Right lobe of liver (tissue), 6 donors: Measurements from ENCODE around the gene ART4. TPM values are rescaled to one million over a fixed set of nuclear protein-coding genes. Genes with fewer than 3 reads are reported as not detected.

Source experiments
- ATAC-seq, 4 donors: fragments of 200-7000 bp; cut with Tn5 transposase; one replicate each; pipeline ENCODE4 v1.9.1; 2020; ENCODE audit warnings: mild to moderate bottlenecking in 4 of 4, moderate library complexity in 4 of 4
- DNase-seq, 3 donors: peaks; one replicate each; pipeline ENCODE4 v3.0.0-alpha.2; 2020
- H3K27ac ChIP-seq, 3 donors: fragments of 200-600 bp; one replicate each; pipeline ENCODE4 v1.8.0; 2022
- H3K27me3 ChIP-seq, 2 donors: fragments of 200-600 bp; one replicate each; pipeline ENCODE4 v1.8.0; 2022
- H3K36me3 ChIP-seq, 4 donors: fragments of 200-600 bp; sonication (generic) in 1 of 4; one replicate each; pipeline versions ENCODE4 v1.5.1 to v1.8.0; 2017 to 2022; ENCODE audit warnings: control low read depth in 1 of 4
- H3K4me1 ChIP-seq, 4 donors: fragments of 200-600 bp; sonication (generic) in 1 of 4; one replicate each; pipeline versions ENCODE4 v1.5.1 to v1.8.0; 2017 to 2022; ENCODE audit warnings: control low read depth in 1 of 4
- H3K4me3 ChIP-seq, 3 donors: fragments of 200-600 bp; one replicate each; pipeline ENCODE4 v1.8.0; 2022
- H3K9me3 ChIP-seq, 4 donors: fragments of 200-600 bp; sonication (generic) in 1 of 4; one replicate each; pipeline versions ENCODE4 v1.5.1 to v1.8.0; 2017 to 2022; ENCODE audit warnings: control low read depth in 1 of 4
- POLR2A ChIP-seq: fragments of 450-650 bp; IDR thresholded peaks from one replicate; pipeline ENCODE4 v1.6.1; 2017; ENCODE audit warnings: antibody characterized with exemption, mild to moderate bottlenecking
- WGBS: methylation state at CpG from one replicate; pipeline ENCODE4 v1.1.6; 2018; ENCODE audit warnings: low coverage, low lambda C conversion rate; ENCODE audit not compliant: insufficient coverage; ENCODE audit errors: missing lambda C conversion rate; 5-methylcytosine and 5-hydroxymethylcytosine counted together
- intact Hi-C, 2 donors: fragments of 100-400 bp; cut with DNase I; formaldehyde crosslinking; loops; one replicate each; pipeline versions ENCODE4 v1.11.2 to v1.14.1; 2022
- total RNA-seq, 6 experiments: library from RNA; depleted of rRNA in 2 of 6; stranded (reverse); fragments of >200 nt in 2 of 6; fragmentation: NEBNext Ultra II Directional in 3 of 6; extraction: Animal tissue kit (Norgen Biotek cat#: 25700) in 3 of 6; gene quantifications; one replicate each; pipeline versions ENCODE4 v1.1.0 to v1.2.4, GENCODE V29; 2016 to 2023
- TF ChIP-seq, protein P1 (sequence below), 4 donors: fragments of 200-600 bp in 3 of 4; fragments of 450-650 bp in 1 of 4; IDR thresholded peaks; one replicate each; pipeline versions ENCODE4 v1.5.1 to v1.8.0; 2016 to 2022; ENCODE audit warnings: antibody characterized with exemption in 4 of 4, mild to moderate bottlenecking in 2 of 4
- donor health status: DM: no; HTN: yes; CAD: no.
- donor health status: DM: no; HTN: no; CAD: no.
- donor health status: DM: no; HTN: no; CAD: no.
- donor health status: DM: no; HTN: yes; CAD: no.
- donor health status: DM: no; HTN: yes; CAD: no.

ART4 gene
- total RNA-seq, 6 experiments from 2014 or later: 19.6 to 43.5 (median 25.1) TPM

DNA sequence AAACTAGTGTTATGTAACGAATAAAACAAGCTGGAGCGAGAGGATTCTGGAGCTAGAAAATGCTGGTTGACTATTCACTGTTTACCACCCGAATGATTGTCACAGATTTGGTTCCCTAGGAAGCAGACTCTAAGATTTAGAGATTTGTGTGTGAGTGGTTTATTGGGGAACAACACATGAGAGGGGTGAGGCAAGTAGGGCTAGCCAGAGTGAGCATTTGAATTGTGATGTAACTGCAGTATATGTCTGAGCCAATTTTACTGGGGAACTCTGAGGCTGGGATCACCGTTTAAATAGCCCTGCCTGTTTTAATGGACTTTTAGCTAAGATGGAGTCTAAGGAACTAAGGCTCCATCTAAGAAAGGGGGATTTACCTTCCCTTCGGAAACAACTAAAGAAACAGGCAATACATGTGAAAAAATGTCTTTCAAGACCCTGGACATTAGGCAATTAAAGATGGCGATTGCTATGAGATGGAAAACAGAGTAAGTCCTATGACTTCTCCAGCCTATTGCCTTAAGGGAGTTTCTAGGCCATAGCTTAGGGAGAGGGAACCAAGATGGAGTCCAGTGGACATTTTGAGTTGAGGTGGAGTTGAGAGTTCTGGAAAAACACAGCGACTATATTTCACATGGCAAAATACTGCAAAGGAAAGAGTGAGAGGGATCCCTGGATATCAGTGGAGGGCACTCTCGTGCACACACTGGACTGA lies 36.1 kb upstream of the ART4 start:
- H3K4me3 ChIP-seq: no peak overlapping the region
- intact Hi-C loops: no loop called here
- H3K9me3 ChIP-seq: no peaks in the 10 kb centered on the region
- H3K4me1 ChIP-seq: no peaks in the 10 kb centered on the region
- ATAC-seq (no peak), DNase-seq (no peak)
- WGBS: 80% methylated on average over 8 of the region's 8 CpGs
- H3K27ac ChIP-seq: no peak overlapping the region
- TF ChIP-seq, protein P1, sequence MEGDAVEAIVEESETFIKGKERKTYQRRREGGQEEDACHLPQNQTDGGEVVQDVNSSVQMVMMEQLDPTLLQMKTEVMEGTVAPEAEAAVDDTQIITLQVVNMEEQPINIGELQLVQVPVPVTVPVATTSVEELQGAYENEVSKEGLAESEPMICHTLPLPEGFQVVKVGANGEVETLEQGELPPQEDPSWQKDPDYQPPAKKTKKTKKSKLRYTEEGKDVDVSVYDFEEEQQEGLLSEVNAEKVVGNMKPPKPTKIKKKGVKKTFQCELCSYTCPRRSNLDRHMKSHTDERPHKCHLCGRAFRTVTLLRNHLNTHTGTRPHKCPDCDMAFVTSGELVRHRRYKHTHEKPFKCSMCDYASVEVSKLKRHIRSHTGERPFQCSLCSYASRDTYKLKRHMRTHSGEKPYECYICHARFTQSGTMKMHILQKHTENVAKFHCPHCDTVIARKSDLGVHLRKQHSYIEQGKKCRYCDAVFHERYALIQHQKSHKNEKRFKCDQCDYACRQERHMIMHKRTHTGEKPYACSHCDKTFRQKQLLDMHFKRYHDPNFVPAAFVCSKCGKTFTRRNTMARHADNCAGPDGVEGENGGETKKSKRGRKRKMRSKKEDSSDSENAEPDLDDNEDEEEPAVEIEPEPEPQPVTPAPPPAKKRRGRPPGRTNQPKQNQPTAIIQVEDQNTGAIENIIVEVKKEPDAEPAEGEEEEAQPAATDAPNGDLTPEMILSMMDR (IDR thresholded peaks at IDR 0.05): no peak
- TF ChIP-seq POLR2A: no peak
- H3K36me3 ChIP-seq: no peaks in the 10 kb centered on the region
- no peaks in the 10 kb centered on the region for H3K27me3 ChIP-seq

DNA sequence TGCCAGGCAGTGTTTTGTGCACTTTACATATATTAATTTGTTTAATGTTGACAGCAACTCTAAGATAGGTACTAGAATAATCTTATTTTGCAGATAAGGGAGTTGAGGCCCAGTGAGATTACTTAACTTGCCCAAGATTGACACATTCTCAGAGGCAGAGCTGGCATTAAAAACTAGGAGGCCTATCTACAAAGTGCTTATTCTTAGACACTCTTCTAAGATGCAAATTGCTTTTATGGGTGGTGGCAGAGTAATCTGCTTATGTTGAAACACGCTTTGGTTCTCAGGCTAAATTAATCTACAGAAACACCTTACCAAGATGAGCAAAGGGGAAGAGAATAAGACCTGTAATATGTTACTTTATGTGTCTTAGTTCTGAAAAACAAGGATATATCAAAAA lies 35.2 kb upstream of the ART4 start:
- TF ChIP-seq, protein P1 (IDR thresholded peaks at IDR 0.05): no peak
- no peak for TF ChIP-seq POLR2A
- H3K27ac ChIP-seq: no peak overlapping the region
- no peak overlapping the region for H3K4me3 ChIP-seq
- 71% methylated on average over 1 of the region's 1 CpG for WGBS
- intact Hi-C loops: no loop called here
- no peaks in the 10 kb centered on the region for H3K27me3 ChIP-seq
- no peaks in the 10 kb centered on the region for H3K9me3 ChIP-seq
- H3K4me1 ChIP-seq: no peaks in the 10 kb centered on the region
- DNase-seq (no peak), ATAC-seq (no peak)
- no peaks in the 10 kb centered on the region for H3K36me3 ChIP-seq

DNA sequence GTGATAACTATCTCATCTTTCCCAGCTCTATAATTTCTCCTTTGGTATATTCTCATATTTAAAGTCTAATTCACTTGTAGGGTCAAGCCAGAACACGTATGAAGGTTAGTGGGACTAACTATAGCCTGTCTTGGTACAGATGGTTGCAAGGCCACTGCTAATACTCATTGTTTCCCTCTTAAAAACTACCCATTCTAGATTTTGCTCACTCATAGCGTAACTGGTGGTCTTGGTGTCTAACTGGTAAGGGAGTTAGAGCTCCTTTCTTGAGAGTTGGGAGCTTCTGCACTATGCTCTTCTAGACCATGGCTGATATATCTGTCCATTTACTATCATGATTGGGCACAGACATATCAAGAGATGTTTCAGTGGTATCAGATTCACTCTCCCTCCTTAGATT lies 33.5 kb upstream of the ART4 start:
- DNase-seq (no peak), ATAC-seq (no peak)
- H3K27ac ChIP-seq: no peak overlapping the region
- no peaks in the 10 kb centered on the region for H3K9me3 ChIP-seq
- no peak overlapping the region for H3K4me3 ChIP-seq
- no peaks in the 10 kb centered on the region for H3K36me3 ChIP-seq
- WGBS: 75% methylated on average over 2 of the region's 2 CpGs
- no peaks in the 10 kb centered on the region for H3K27me3 ChIP-seq
- intact Hi-C loops: no loop called here
- TF ChIP-seq, protein P1 (IDR thresholded peaks at IDR 0.05): no peak
- no peak for TF ChIP-seq POLR2A
- no peaks in the 10 kb centered on the region for H3K4me1 ChIP-seq

DNA sequence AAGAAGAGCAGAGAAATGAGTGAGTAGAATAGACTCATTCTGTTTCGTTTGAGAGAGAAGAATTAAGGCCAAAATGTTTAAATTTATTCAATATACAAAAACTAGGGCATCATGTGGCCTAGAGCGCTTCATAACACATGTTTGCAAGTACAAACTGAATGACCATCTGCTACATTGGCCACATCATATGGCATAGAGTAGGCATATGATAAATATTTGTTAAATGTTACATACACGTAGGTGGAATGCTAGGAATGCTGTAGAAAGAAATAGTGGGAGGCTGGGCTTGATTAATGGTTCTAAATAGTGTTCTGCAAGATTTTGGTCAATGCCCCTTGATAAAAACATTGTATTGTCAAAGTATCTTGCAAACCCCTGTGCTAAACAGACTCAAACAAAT lies 31.6 kb upstream of the ART4 start:
- H3K27ac ChIP-seq: no peak overlapping the region
- no peaks in the 10 kb centered on the region for H3K9me3 ChIP-seq
- H3K4me3 ChIP-seq: no peak overlapping the region
- DNase-seq: no peak
- no peaks in the 10 kb centered on the region for H3K27me3 ChIP-seq
- no peaks in the 10 kb centered on the region for H3K36me3 ChIP-seq
- no peak for ATAC-seq
- intact Hi-C loops: no loop called here
- no peaks in the 10 kb centered on the region for H3K4me1 ChIP-seq
- WGBS: 55% methylated on average over 3 of the region's 3 CpGs
- TF ChIP-seq, protein P1 (IDR thresholded peaks at IDR 0.05): no peak
- no peak for TF ChIP-seq POLR2A
